CD4-positive, alpha-beta T cell (primary cell): ENCODE measurements around the gene LDLRAP1. TPM values are rescaled to one million over a fixed set of nuclear protein-coding genes. Genes with fewer than 3 reads are reported as not detected.

Source experiments
- ATAC-seq: fragments of 200-7000 bp; cut with Tn5 transposase; one replicate; pipeline ENCODE4 v1.10.0; 2022; ENCODE audit warnings: mild to moderate bottlenecking; ENCODE audit not compliant: poor library complexity
- CTCF ChIA-PET: fragments of 350-600 bp; sonication (Branson Sonifier 250); formaldehyde crosslinking; loops from one replicate; lab custom pipeline; 2021; ENCODE audit warnings: antibody characterized with exemption, inconsistent platforms; lab: Charles Lee
- POLR2A ChIA-PET: fragments of 350-600 bp; sonication (Branson Sonifier 250); formaldehyde crosslinking; loops from one replicate; lab custom pipeline; 2021; ENCODE audit warnings: antibody characterized with exemption, inconsistent platforms; lab: Charles Lee
- DNase-seq, 14 experiments: peaks; one replicate each; pipeline ENCODE4 v3.0.0-alpha.2; 2013 to 2020; ENCODE audit warnings: mixed read lengths in 2 of 14
- H3K27ac ChIP-seq, 2 donors: one replicate each; pipeline versions ENCODE4 v1.5.1 to v1.7.0; 2013; ENCODE audit warnings: low read length in 2 of 2, low read depth in 1 of 2, mild to moderate bottlenecking in 1 of 2
- H3K27me3 ChIP-seq, 2 experiments: 1 replicate in 1 of 2; 2 replicates in 1 of 2; pipeline versions ENCODE4 v1.6.1 to v1.7.0; 2013; ENCODE audit warnings: low read length in 2 of 2, control low read depth in 1 of 2, mild to moderate bottlenecking in 1 of 2, moderate library complexity in 1 of 2; ENCODE audit not compliant: insufficient read depth in 2 of 2, control insufficient read depth in 1 of 2
- H3K36me3 ChIP-seq: one replicate; pipeline ENCODE4 v1.6.1; 2013; ENCODE audit warnings: low read length, control low read depth; ENCODE audit not compliant: insufficient read depth
- H3K4me1 ChIP-seq: one replicate; pipeline ENCODE4 v1.6.1; 2013; ENCODE audit warnings: low read length, control low read depth; ENCODE audit not compliant: insufficient read depth
- H3K4me3 ChIP-seq: one replicate; pipeline ENCODE4 v1.5.1; 2013; ENCODE audit warnings: mild to moderate bottlenecking, low read length, moderate library complexity
- H3K9me3 ChIP-seq, 2 experiments: 1 replicate in 1 of 2; 2 replicates in 1 of 2; pipeline versions ENCODE4 v1.6.1 to v1.7.0; 2013; ENCODE audit warnings: low read length in 2 of 2, mild to moderate bottlenecking in 2 of 2, control low read depth in 1 of 2, moderate library complexity in 1 of 2; ENCODE audit not compliant: control insufficient read depth in 1 of 2, insufficient read depth in 1 of 2
- H3K27ac Mint-ChIP-seq: one replicate; pipeline ENCODE4 v1.8.0; 2020; ENCODE audit warnings: mixed read lengths
- H3K27me3 Mint-ChIP-seq: one replicate; pipeline ENCODE4 v1.8.0; 2021; ENCODE audit warnings: mixed read lengths
- H3K36me3 Mint-ChIP-seq: one replicate; pipeline ENCODE4 v1.8.0; 2021; ENCODE audit warnings: low read depth, mixed read lengths
- H3K4me1 Mint-ChIP-seq: one replicate; pipeline ENCODE4 v1.8.0; 2021; ENCODE audit warnings: low read depth, mixed read lengths
- H3K4me3 Mint-ChIP-seq: one replicate; pipeline ENCODE4 v1.8.0; 2020; ENCODE audit warnings: mild to moderate bottlenecking, mixed read lengths
- H3K9me3 Mint-ChIP-seq: one replicate; pipeline ENCODE4 v1.8.0; 2020; ENCODE audit warnings: mixed read lengths
- intact Hi-C, 2 experiments: fragments of 100-400 bp; cut with DNase I in 1 of 2; cut with micrococcal nuclease in 1 of 2; formaldehyde crosslinking; loops; one replicate each; pipeline versions ENCODE4 v1.15.1 to v1.9.0; 2023 to 2025; cut with DNase I, micrococcal nuclease
- total RNA-seq, 174 experiments: library from RNA in 2 of 174; stranded (reverse) in 2 of 174; gene quantifications; one replicate each; pipeline ENCODE4 v1.2.3 and lab custom pipeline; 2021 to 2026
- TF ChIP-seq, protein P1 (sequence below): fragments of 200-600 bp; IDR thresholded peaks from one replicate; pipeline ENCODE4 v1.8.0; 2022; ENCODE audit warnings: antibody characterized with exemption, mild to moderate bottlenecking

LDLRAP1 gene
- total RNA-seq, 2 experiments from 2014 or later, result 70.5 to 73.5 TPM

DNA sequence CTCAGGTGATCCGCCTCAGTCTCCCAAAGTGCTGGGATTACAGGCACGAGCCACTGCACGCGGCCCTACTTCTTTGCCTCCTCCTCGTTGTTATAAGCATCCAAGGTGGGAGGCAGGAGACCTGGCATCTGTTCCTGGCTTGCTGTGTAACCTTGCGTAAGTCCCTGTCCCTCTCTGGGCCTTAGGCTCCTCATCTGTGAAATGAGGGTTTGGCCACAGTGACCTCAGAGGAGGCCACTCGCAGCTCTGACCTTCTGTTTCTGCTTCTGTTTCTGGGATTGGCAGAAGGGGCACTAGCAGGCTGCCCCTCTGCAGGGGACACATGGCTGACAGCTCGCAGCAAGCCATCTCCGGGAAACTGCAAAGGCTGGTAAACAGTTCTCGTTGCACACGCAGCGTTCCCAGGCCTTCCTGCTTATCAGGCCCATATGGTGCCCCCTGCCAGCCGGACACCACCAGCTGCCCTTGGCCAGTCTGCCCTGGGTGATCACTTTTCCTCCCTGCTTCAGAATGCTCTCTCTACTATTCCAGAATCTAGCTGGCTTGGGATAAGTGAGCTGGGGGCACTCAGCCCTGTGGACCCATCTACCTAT is 2.6 kb upstream of the LDLRAP1 start:
- Mint-ChIP-seq H3K36me3 (peaks cover 7% of the 10 kb centered on the region), H3K4me3 (peak overlapping the region; percentile 90), H3K27me3 (no peaks in the 10 kb centered on the region), H3K27ac (peak overlapping the region; percentile 70), H3K4me1 (peaks cover 24% of the 10 kb centered on the region), H3K9me3 (no peaks in the 10 kb centered on the region)
- POLR2A ChIA-PET, result interaction anchor here (0.6 kb wide), 1 partner anchor 29 kb away, joined by 3 read pairs; no protein-coding TSS in a partner anchor
- TF ChIP-seq, protein P1, sequence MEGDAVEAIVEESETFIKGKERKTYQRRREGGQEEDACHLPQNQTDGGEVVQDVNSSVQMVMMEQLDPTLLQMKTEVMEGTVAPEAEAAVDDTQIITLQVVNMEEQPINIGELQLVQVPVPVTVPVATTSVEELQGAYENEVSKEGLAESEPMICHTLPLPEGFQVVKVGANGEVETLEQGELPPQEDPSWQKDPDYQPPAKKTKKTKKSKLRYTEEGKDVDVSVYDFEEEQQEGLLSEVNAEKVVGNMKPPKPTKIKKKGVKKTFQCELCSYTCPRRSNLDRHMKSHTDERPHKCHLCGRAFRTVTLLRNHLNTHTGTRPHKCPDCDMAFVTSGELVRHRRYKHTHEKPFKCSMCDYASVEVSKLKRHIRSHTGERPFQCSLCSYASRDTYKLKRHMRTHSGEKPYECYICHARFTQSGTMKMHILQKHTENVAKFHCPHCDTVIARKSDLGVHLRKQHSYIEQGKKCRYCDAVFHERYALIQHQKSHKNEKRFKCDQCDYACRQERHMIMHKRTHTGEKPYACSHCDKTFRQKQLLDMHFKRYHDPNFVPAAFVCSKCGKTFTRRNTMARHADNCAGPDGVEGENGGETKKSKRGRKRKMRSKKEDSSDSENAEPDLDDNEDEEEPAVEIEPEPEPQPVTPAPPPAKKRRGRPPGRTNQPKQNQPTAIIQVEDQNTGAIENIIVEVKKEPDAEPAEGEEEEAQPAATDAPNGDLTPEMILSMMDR, result no peak
- DNase-seq, result no peak
- H3K36me3 ChIP-seq, result no peaks in the 10 kb centered on the region
- ATAC-seq, result no peak
- CTCF ChIA-PET, result no interaction called here
- H3K4me1 ChIP-seq, result peaks cover 22% of the 10 kb centered on the region
- H3K4me3 ChIP-seq, result no peak overlapping the region
- H3K9me3 ChIP-seq, result no peaks in the 10 kb centered on the region
- H3K27ac ChIP-seq, result no peak overlapping the region
- intact Hi-C loops, result loop anchor here in 1 of 2 experiments (5.0 kb wide), 2 partner anchors 76 to 256 kb away; partner anchors contain the start of gene MAN1C1
- H3K27me3 ChIP-seq, result no peaks in the 10 kb centered on the region

DNA sequence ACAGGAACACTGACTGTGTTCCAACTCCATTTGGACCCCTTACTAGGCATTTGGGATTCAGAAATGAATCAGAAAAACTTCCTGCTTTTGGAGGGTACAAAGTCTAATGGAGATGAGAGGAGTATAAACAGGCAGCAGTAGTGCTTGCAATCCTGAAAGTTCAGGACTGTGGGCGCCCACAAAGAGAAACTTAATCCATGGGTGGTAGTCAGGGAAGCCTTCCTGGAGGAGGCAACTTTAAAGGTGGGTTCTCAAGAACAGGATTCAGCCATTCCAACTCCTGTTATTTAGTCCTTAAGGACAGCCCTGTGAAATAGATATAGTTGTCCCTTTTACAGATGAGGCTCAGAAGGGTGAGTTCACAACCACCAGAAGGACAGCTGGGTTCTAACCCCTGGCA is 2.0 kb upstream of the LDLRAP1 start:
- no peak overlapping the region for H3K27ac ChIP-seq
- no peaks in the 10 kb centered on the region for H3K36me3 ChIP-seq
- no peaks in the 10 kb centered on the region for H3K9me3 ChIP-seq
- intact Hi-C loops, result loop anchor here in 1 of 2 experiments (5.0 kb wide), 2 partner anchors 76 to 256 kb away; partner anchors contain the start of gene MAN1C1
- ChIA-PET POLR2A (interaction anchor here (0.6 kb wide), 1 partner anchor 28 kb away, joined by 3 read pairs; no protein-coding TSS in a partner anchor), CTCF (no interaction called here)
- no peak for ATAC-seq
- TF ChIP-seq, protein P1, result no peak
- H3K27me3 Mint-ChIP-seq, result no peaks in the 10 kb centered on the region
- peak overlapping the region; percentile 70 for H3K27ac Mint-ChIP-seq
- no peak overlapping the region for H3K4me3 ChIP-seq
- no peaks in the 10 kb centered on the region for H3K27me3 ChIP-seq
- H3K4me3 Mint-ChIP-seq, result peak overlapping the region; percentile 90
- peaks cover 28% of the 10 kb centered on the region for H3K4me1 Mint-ChIP-seq
- no peaks in the 10 kb centered on the region for H3K9me3 Mint-ChIP-seq
- peaks cover 28% of the 10 kb centered on the region for H3K4me1 ChIP-seq
- H3K36me3 Mint-ChIP-seq, result peaks cover 7% of the 10 kb centered on the region
- no peak for DNase-seq

DNA sequence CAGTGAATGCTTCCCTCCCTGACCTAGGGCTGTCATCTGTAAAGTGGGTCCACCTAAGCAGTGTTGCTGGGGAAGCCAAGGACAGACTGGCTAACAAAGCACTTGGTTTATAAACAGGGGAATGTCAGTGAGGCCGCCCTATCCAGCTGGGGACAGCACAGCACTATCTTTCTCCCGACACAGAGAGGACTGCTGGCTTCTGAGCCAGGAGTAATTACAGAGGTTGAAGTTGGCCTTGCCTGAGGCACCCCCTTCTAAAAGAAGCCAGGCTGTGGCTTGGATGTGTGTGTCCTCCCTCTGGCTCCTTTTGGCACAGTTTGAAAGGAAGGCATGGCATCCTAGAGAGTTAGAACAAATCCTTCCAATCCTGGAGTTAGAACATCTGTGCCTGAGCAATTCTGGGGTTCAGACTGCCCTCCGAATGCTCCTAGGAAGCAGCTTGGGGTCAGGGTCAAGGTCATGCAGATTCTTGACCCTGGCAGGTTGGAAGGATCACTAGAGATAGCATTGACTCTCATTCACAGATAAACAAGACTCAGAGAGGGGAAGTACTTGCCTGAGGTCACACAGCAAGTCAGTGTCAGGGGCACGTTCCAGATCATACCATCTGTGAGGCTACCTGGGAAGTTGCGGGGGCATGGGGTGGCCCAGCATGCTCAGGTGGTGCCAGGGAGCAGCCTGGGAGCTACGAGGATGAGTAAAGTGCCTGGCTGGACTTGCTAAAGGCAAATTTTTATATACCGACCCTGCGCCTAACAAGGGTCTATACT is 1.3 kb upstream of the LDLRAP1 start:
- intact Hi-C loops, result loop anchor here in 1 of 2 experiments (5.0 kb wide), 2 partner anchors 75 to 255 kb away; partner anchors contain the start of gene MAN1C1
- Histone ChIP-seq H3K4me1 (peaks cover 34% of the 10 kb centered on the region), H3K4me3 (no peak overlapping the region), H3K27ac (no peak overlapping the region), H3K27me3 (no peaks in the 10 kb centered on the region), H3K36me3 (no peaks in the 10 kb centered on the region), H3K9me3 (no peaks in the 10 kb centered on the region)
- Mint-ChIP-seq H3K27ac (peak overlapping the region; percentile 70), H3K9me3 (no peaks in the 10 kb centered on the region), H3K4me3 (peak overlapping the region; percentile 90), H3K27me3 (no peaks in the 10 kb centered on the region), H3K4me1 (peaks cover 35% of the 10 kb centered on the region), H3K36me3 (peaks cover 12% of the 10 kb centered on the region)
- no peak for ATAC-seq
- POLR2A ChIA-PET, result interaction anchor here (1.3 to 11.0 kb wide), 3 partner anchors 14 to 66 kb away, joined by 3 to 193 read pairs (median 18); no protein-coding TSS in a partner anchor
- CTCF ChIA-PET, result interaction anchor here (1.3 kb wide), 1 partner anchor 11 kb away, joined by 4 read pairs; no protein-coding TSS in a partner anchor
- DNase-seq, result no peak
- TF ChIP-seq, protein P1, result no peak
